PFSK-1 (cell line): ENCODE measurements around the gene EPB41L4A.
A peak's percentile ranks its signal among the peaks of the same experiment; 100 is the strongest.

Source experiments
- FOXP2 ChIP-seq: optimal IDR thresholded peaks from 2 replicates; pipeline ENCODE3; 2011; ENCODE audit warnings: borderline replicate concordance, control low read depth, inconsistent platforms; ENCODE audit not compliant: insufficient read depth; ENCODE audit errors: extremely low read length, extremely low read depth
- POLR2AphosphoS5 ChIP-seq: IDR thresholded peaks from 2 replicates; pipeline ENCODE4 v1.6.1; 2012; ENCODE audit warnings: low read depth, mild to moderate bottlenecking, control low read depth, low read length, moderate library complexity
- SIN3A ChIP-seq: IDR thresholded peaks from 2 replicates; pipeline ENCODE4 v1.6.1; 2012; ENCODE audit warnings: mild to moderate bottlenecking, low read length, moderate library complexity, borderline replicate concordance; ENCODE audit not compliant: insufficient read depth
- TAF1 ChIP-seq: IDR thresholded peaks from 2 replicates; pipeline ENCODE4 v1.6.1; 2012; ENCODE audit warnings: low read length, control low read depth, borderline replicate concordance; ENCODE audit not compliant: insufficient read depth
- TF ChIP-seq, protein P1 (sequence below), 2 experiments: IDR thresholded peaks; 2 replicates each; pipeline versions ENCODE4 v1.6.1 to v1.8.0; 2011 to 2012; ENCODE audit warnings: low read depth in 2 of 2, low read length in 2 of 2, control low read depth in 1 of 2, inconsistent platforms in 1 of 2, mild to moderate bottlenecking in 1 of 2, moderate library complexity in 1 of 2; ENCODE audit not compliant: insufficient read depth in 1 of 2

Gene EPB41L4A

DNA sequence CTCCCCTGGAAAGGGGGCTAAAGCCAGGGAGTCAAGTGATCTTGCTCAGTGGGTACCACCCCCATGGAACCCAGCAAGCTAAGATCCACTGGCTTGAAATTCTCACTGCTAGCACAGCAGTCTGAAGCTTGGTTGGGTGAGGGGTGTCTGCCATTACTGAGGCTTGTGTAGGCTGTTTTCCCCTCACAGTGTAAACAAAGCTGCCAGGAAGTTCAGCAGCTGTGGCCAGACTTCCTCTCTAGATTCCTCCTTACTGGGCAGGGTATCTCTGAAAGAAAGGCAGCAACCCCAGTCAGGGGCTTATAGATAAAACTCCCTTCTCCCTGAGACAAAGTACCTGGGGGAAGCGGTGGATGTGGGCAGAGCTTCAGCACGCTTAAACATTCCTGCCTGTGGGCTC is 17.1 kb upstream of the EPB41L4A start:
- no peak for TF ChIP-seq FOXP2

DNA sequence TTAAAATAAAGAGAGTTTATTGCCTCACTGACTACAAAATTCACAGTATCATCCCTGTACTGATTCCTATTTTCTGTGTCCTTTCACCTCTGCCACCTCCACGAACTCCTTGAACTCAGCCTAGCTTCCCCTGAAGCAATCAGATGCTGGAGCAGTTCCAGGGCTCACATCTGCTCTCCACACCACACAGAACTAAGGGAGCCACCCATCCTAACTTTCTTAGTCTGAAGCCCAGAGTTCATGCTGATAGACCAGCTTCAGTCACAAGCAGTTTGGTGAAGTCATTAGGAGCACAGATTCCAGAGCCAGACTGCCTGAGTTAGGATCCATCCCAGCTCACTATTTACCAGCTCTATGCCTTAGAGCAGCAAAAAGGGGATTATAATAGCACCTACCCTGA is 15.6 kb upstream of the EPB41L4A start:
- TF ChIP-seq TAF1 (no peak), POLR2AphosphoS5 (no peak), FOXP2 (no peak), SIN3A (no peak)
- TF ChIP-seq, protein P1, sequence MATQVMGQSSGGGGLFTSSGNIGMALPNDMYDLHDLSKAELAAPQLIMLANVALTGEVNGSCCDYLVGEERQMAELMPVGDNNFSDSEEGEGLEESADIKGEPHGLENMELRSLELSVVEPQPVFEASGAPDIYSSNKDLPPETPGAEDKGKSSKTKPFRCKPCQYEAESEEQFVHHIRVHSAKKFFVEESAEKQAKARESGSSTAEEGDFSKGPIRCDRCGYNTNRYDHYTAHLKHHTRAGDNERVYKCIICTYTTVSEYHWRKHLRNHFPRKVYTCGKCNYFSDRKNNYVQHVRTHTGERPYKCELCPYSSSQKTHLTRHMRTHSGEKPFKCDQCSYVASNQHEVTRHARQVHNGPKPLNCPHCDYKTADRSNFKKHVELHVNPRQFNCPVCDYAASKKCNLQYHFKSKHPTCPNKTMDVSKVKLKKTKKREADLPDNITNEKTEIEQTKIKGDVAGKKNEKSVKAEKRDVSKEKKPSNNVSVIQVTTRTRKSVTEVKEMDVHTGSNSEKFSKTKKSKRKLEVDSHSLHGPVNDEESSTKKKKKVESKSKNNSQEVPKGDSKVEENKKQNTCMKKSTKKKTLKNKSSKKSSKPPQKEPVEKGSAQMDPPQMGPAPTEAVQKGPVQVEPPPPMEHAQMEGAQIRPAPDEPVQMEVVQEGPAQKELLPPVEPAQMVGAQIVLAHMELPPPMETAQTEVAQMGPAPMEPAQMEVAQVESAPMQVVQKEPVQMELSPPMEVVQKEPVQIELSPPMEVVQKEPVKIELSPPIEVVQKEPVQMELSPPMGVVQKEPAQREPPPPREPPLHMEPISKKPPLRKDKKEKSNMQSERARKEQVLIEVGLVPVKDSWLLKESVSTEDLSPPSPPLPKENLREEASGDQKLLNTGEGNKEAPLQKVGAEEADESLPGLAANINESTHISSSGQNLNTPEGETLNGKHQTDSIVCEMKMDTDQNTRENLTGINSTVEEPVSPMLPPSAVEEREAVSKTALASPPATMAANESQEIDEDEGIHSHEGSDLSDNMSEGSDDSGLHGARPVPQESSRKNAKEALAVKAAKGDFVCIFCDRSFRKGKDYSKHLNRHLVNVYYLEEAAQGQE (IDR thresholded peaks at IDR 0.05; ENCODE audit: insufficient read depth in 1 of 2, low read depth in 2 of 2, low read length in 2 of 2): no peak

DNA sequence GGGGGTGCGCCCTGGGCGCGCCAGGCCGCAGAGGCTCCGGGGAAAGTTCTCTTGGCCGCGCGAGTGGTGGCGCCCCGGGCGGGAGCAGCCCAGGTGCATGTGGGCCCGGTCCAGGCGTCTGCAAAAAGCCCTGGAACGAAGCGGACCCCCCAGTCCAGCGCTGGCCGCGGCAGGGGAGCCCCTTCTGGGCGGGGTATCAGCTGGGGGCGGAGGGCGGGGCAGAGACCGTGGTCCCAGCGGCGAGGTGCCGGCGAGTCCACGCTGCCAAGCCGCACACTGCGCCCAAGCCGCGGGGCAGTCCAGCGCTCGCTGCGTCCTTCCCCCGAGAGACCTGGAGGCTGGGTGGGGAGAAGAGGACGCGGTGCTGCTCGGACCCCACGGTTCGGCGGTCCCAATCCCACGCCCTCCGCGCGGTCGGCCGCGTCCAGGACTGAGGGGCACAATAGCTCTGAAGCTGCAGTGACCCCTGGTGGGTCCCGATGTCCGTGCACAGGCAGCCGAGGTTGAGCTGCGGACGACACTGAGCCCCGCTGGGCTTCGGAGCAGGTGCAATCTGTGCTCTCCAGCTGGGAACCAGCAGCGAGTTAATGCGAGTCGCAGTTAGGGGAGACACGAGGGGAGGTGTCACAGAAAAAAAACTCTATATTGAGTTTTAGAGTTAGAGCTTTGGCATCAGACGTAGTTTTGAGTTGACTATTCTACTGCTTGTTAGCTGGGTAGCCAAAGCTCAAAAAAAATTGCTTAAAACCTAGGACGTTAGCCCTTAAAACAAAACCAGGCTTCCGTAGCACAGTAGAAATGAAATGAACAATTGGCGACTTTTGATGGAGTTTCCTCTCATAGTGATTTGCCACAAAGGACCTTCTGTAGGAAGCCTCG is 1.1 kb upstream of the EPB41L4A start:
- TF ChIP-seq POLR2AphosphoS5 (no peak), TAF1 (no peak), FOXP2 (peak; percentile 65)

DNA sequence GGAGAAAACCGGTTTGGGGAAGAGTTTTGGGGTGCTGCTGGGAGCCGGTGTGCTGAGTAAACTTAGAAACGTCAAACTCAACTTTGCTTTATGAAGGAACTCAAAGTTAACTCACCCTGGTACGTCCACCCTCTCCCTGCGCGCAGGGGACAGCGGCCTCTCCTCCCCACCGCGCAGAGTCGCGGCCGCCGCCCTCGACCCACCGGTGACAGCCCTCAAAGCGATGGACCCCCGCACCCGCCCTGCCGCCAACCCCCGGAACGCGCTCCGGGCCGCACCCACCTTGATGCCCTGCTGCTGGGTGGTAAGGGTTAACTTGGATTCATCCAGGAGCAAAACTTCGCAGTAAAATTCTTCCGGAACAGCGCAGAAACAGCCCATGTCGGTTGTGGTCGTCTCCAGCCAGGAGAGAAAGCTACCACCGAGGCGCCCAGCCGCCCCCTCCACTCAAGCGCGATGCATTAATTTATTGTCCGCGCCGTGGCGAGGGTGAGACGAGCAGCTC is 366 bp downstream of the EPB41L4A start:
- TF ChIP-seq TAF1: no peak
- TF ChIP-seq SIN3A: no peak
- TF ChIP-seq POLR2AphosphoS5: no peak
- TF ChIP-seq FOXP2: no peak
- TF ChIP-seq, protein P1 (IDR thresholded peaks at IDR 0.05; ENCODE audit: insufficient read depth in 1 of 2, low read depth in 2 of 2, low read length in 2 of 2): no peak

DNA sequence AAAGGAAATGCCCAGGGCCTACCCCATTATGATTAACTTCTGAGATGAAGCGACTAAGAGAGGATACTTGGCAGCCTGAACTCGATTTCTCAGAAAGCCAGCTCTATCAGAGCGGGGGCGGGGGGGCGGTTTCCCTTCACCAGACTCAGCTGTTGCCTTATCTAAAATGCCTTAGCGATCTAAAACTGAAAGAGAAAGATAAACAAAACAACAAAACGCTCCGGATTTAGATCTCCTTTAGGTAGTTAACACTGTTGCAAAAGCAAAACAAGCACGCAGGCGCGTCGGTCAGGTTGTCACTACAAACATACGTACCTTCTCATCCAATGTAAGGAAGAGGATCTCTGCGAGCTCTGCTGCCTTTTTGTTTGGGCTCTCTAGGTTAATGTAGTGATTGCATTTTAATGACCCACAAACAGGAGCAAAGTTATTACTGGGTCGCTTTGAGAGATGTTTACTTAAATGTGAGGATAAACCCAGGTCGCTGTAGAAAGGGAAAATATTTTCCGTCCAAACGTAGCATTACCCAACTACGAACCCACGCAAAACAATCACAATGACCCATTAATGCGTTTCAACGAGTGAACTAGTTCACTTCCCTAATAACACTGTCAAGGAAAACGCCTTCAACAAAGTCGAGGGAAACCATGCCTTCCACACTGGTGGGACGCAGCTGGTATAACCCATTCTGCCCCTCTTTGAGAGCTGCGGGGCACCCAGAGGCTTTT is 982 bp downstream of the EPB41L4A start:
- TF ChIP-seq FOXP2 (no peak), POLR2AphosphoS5 (no peak), TAF1 (no peak), SIN3A (no peak)
- TF ChIP-seq, protein P1 (IDR thresholded peaks at IDR 0.05; ENCODE audit: insufficient read depth in 1 of 2, low read depth in 2 of 2, low read length in 2 of 2): no peak

DNA sequence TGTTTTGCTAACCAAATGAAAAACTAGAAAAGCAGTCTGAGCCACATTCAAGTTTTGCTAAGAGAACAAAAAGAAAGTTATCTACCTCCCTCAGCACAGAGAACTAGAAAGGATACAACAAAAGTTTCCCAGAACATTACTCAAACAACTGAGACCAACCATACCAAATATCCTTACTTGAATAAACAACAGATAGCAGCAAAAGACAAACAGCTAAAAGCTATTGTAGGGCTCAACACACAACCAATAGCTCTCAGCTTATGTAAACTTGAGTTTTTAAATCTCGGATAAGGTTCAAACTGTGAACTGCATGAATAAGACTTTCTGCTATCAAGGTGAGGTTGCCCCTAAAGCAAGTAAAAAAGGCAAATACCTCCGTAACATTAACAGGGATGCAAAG is 3.5 kb downstream of the EPB41L4A start:
- TF ChIP-seq TAF1 (no peak), SIN3A (no peak), POLR2AphosphoS5 (no peak), FOXP2 (no peak)
- TF ChIP-seq, protein P1 (IDR thresholded peaks at IDR 0.05; ENCODE audit: insufficient read depth in 1 of 2, low read depth in 2 of 2, low read length in 2 of 2): no peak
